Stimulated activated CD4-positive, alpha-beta T cell treated with anti-CD3 and anti-CD28 coated beads, Interleukin-12 subunit alpha, Interleukin-12 subunit beta, amount 100 ng/mL, for 24 hours (primary cell): ENCODE measurements around the gene RAB5A.
"Not testable (repeated sequence)": the region's sequence is repeated elsewhere in the genome, so short reads cannot be mapped to it uniquely, and the experiment has no call there.

Source experiments
- DNase-seq, 2 experiments: peaks; one replicate each; pipeline ENCODE4 v3.0.0-alpha.2; 2020; ENCODE audit warnings: low read depth in 2 of 2

RAB5A gene

DNA sequence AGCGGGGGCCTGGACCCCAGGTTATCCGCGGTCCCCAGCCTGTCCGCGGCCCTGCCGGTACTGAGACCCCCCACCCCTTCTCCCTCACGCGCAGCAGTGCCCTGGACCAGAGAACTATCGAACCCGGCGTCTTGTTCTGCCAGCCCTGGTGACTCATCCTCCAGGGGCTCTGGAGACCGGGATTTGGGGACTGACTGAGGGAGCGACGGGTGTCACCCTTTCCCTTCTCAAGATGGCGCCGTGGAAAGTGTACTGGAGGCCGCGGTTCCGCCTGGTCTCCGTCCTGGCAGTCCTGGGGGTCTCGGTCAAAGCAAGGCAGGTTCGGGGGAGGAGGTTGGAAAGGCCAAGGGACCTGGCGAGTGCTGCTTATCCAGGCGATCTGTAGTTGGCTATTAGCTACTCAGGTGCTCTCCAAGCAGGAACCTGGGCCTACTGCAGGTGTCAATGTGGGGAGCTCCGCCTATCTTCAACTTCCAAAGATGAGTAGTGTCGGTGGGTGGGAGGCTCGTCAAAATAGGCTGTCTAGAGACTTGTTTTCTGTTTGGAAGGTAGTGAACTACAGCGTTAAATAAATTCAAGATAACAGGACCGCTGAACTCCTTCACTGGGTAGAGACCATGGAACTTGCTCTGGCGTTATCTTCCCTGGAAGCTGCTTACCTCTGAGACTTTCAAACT is 790 bp downstream of the RAB5A start:
- peak in 1 of 2 experiments; percentile 33 for DNase-seq

DNA sequence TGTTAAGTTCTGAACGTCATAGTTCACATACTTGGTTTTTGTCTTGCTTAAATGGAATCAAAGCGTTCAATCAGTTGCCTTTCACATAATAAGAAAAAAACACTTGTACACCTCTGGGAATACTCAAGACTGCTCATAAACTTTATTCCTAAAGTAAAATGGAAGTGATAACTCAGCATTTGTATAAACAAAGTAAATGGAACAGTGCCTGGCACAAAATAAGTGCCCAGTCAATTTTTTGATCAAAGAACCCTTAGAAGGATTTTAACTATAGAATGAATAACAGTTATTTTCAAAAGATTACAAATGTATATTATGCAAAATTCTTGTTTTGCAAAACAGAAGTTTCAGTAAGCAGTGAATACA is 1.3 kb downstream of the RAB5A start:
- DNase-seq: no peak

GRCh38 chr3:19950316-19950715 is 3.4 kb downstream of the RAB5A start:
- DNase-seq: no peak

DNA sequence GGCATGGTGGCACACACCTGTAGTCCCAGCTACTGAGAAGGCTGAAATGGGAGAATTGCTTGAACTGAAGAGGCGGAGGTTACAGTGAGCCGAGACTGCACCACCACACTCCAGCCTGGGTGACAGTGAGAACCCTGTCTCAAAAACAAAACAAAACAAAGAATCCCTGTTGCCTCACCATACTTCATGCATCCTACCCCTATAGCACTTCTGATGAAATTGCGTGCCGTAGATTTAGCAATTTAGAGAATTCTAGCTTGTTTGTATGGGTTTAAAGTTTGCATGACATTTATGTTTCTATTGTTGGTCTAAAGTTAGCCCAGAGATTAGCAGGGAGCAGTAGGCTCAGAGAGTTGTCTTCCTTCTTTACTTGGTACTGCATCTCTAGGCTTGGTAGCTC is 7.8 kb downstream of the RAB5A start:
- no peak for DNase-seq

- DNase-seq: not testable (repeated sequence)
These were observed 10.5 kb downstream of the RAB5A start for GRCh38 chr3:19957354-19957753.

DNA sequence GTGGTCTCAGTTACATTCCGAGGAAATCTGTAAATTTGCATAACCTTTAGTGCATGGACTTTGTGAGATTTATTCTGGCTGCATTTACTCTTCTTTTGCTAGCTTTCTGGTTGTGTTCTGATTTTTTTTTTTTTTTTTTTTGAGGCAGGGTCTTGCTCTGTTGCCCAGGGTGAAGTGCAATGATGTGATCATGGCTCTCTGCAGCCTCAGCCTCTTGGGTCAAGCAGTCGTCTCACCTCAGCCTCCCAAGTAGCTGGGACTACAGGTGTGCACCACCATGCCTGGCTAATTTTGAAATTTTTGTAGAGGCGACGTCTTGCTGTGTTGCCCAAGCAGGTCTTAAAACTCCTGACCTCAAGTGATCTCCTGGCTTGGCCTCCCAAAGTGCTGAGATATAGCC is 12.6 kb downstream of the RAB5A start:
- DNase-seq: no peak

DNA sequence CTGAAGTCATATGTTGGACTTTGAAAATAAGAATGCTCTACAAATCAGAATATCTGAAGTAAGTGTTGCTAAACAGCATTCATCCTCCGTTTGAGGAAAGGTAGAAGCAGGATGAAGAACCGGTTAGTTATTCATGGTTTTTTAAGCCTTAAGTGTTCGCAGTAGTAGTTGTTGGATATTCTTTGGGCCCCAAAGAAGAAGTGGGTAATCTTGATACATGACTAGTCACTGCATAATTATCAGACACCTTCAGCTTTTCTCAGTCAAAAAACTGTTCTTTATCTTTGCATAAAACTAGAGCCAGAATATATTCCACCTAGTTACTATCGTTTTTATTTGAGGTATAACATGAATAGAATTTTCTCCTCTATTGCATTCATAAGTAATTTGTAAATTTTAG is 13.8 kb downstream of the RAB5A start:
- DNase-seq: no peak

GRCh38 chr3:19961960-19962359 is 15.1 kb downstream of the RAB5A start:
- no peak for DNase-seq

- no peak for DNase-seq
These were observed 20.3 kb downstream of the RAB5A start for GRCh38 chr3:19967208-19967607.

- DNase-seq: no peak
These were observed 20.9 kb downstream of the RAB5A start for GRCh38 chr3:19967812-19968211.

GRCh38 chr3:19970327-19970726 is 23.4 kb downstream of the RAB5A start:
- no peak for DNase-seq

GRCh38 chr3:19972054-19972453 is 25.2 kb downstream of the RAB5A start:
- no peak for DNase-seq

DNA sequence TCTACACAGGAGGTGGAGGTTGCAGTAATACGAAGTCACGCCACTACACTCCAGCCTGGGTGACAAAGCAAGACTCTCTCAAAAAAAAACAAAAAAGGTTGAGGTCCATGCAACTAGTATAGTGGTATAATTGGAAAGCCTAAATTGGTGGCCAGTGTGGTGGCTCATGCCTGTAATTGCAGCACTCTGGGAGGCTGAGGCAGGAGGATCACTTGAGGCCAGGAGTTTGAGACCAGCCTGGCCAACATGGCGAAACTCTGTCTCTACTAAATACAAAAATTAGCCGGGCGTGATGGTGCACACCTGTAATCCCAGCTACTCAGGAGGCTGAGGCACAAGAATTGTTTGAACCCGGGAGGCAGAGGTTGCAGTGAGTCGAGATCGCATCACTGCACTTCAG is 42.0 kb downstream of the RAB5A start:
- not testable (repeated sequence) for DNase-seq

GRCh38 chr3:19994796-19995195 is 47.9 kb downstream of the RAB5A start:
- DNase-seq: no peak

- DNase-seq: no peak
These were observed 50.6 kb downstream of the RAB5A start for GRCh38 chr3:19997502-19997901.

DNA sequence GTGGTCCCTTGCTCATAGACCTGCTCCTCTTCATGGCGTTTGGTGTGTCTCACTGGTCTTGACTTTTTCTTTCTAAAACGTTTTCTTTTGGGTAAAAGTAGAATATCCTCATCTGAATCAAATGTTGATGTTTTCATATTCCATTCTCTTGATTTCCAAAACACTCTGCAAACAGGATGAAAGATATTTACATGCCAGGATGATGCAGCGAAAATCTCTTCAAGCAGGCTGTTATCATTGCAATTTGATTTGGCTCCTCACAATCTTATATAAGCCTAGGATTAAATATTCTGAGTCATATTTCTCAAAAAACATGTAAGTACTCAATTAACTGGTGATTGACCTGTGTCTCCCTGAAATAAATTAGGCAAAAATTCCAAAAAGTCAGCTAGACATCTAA is 55.0 kb downstream of the RAB5A start:
- DNase-seq: no peak

GRCh38 chr3:20007960-20008359 is 61.1 kb downstream of the RAB5A start:
- no peak for DNase-seq

GRCh38 chr3:20008646-20009045 is 61.7 kb downstream of the RAB5A start:
- no peak for DNase-seq

GRCh38 chr3:20012164-20012563 is 65.3 kb downstream of the RAB5A start, which contains the start of gene PP2D1:
TSS of gene PP2D1 (minus strand) at chr3:20012264. CDS start at chr3:20012072, 192 bp downstream.
- no peak for DNase-seq

DNA sequence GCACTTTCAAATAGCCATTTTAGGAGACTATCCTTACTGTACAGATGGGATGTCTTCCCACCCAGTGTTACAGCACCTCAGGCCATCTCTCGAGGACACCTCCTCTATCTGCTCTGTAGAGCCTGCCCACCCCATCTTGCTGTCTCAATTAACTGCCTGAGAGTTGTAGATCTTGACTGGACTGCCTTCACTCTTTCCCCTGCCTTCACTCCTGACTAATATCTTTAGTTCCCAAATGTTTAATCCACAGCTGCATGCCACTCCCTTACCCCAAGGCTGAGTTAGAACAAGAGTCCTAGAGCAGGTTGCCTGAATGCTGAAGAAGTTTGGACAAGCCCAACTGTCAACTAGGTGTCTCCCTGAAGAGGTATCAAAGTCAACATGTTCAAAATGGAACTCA is 66.5 kb downstream of the RAB5A start:
- DNase-seq: no peak

- DNase-seq: no peak
These were observed 68.6 kb downstream of the RAB5A start for GRCh38 chr3:20015525-20015924.

- DNase-seq: not testable (repeated sequence)
These were observed 69.2 kb downstream of the RAB5A start for GRCh38 chr3:20016076-20016475.

DNA sequence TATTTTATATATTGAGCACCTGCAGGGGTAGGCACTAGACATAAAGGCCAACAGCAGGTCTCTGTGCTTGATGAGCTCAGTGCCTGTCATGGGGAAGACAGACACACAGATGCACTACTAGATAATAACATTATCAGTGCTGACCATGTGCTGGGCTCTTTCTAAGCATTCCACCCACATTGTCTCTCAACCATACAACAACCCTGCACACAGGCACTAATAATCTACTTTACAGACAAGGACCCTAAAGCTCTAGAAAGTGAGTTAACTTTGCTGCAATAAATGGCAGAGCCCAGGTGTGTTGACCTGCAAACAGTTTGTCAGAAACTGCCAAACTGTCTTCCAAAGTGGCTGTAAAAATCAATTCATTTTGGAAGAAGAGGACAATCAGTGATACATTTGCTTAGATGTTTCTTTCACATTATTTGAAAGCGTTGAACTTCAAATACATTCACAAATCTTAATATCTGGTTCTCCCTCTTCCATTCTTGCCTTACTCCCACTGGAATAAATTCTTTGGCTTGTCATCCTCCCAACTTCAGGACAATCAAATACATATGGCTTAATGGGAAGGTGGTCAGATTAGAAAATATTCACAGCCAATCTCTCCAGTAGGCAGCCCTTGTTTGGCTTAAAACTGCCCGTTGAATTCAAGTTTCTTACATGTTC is 76.2 kb downstream of the RAB5A start:
- no peak for DNase-seq
